Heart right ventricle (tissue), 16 donors: ENCODE measurements around the gene PLEKHM3. TPM values are rescaled to one million over a fixed set of nuclear protein-coding genes. Genes with fewer than 3 reads are reported as not detected.
"Not testable (repeated sequence)": the region's sequence is repeated elsewhere in the genome, so short reads cannot be mapped to it uniquely, and the experiment has no call there.

ENCODE experiments used
- ATAC-seq, 8 donors: fragments of 200-7000 bp; cut with Tn5 transposase; one replicate each; pipeline ENCODE4 v1.9.1; 2020; ENCODE audit warnings: mild to moderate bottlenecking in 8 of 8, moderate library complexity in 8 of 8, moderate number of reproducible peaks in 1 of 8
- DNase-seq, 2 donors: peaks; one replicate each; pipeline ENCODE4 v3.0.0-alpha.2; 2020
- H3K27ac ChIP-seq, 10 donors: fragments of 200-600 bp; sonication (generic) in 2 of 10; one replicate each; pipeline versions ENCODE4 v1.5.0 to v1.8.0; 2020 to 2022; ENCODE audit warnings: mild to moderate bottlenecking in 3 of 10
- H3K27me3 ChIP-seq, 7 donors: fragments of 200-600 bp; one replicate each; pipeline ENCODE4 v1.8.0; 2021 to 2022; ENCODE audit warnings: mild to moderate bottlenecking in 2 of 7
- H3K36me3 ChIP-seq, 9 donors: fragments of 200-600 bp; sonication (generic) in 1 of 9; one replicate each; pipeline versions ENCODE4 v1.5.0 to v1.8.0; 2020 to 2022; ENCODE audit warnings: mild to moderate bottlenecking in 2 of 9
- H3K4me1 ChIP-seq, 9 donors: fragments of 200-600 bp; sonication (generic) in 1 of 9; one replicate each; pipeline versions ENCODE4 v1.5.0 to v1.8.0; 2020 to 2022; ENCODE audit warnings: mild to moderate bottlenecking in 4 of 9
- H3K4me3 ChIP-seq, 10 donors: fragments of 200-600 bp; sonication (generic) in 2 of 10; one replicate each; pipeline versions ENCODE4 v1.5.0 to v1.8.0; 2020 to 2022; ENCODE audit warnings: mild to moderate bottlenecking in 7 of 10, moderate library complexity in 2 of 10
- H3K9me3 ChIP-seq, 11 donors: fragments of 200-600 bp in 10 of 11; sonication (generic) in 2 of 11; one replicate each; pipeline versions ENCODE4 v1.5.0 to v1.8.0; 2013 to 2022; ENCODE audit warnings: mild to moderate bottlenecking in 2 of 11, control low read depth in 1 of 11, moderate library complexity in 1 of 11
- WGBS, 2 donors: extraction: QIAGEN DNeasy Blood & Tissue Kit; methylation state at CpG; one replicate each; pipeline ENCODE4 v1.1.7; 2013; ENCODE audit warnings: inconsistent platforms in 1 of 2; 5-methylcytosine and 5-hydroxymethylcytosine counted together
- intact Hi-C, 10 donors: fragments of 100-400 bp; cut with DNase I; formaldehyde crosslinking; loops; one replicate each; pipeline versions ENCODE4 v1.11.1 to v1.14.2; 2022
- polyA plus RNA-seq, 2 donors: library from polyadenylated mRNA; stranded (reverse); fragments of 200-250 nt; gene quantifications; one replicate each; pipeline ENCODE4 v1.2.3, GENCODE V29; 2013
- total RNA-seq, 10 donors: library from RNA; stranded (reverse); fragmentation: NEBNext Ultra II Directional in 3 of 10; extraction: Animal tissue kit (Norgen Biotek cat#: 25700) in 3 of 10; gene quantifications; one replicate each; pipeline versions ENCODE4 v1.2.1 to v1.2.4, GENCODE V29; 2021 to 2023
- TF ChIP-seq, protein P1 (sequence below), 9 donors: fragments of 200-600 bp; sonication (generic) in 2 of 9; IDR thresholded peaks; one replicate each; pipeline versions ENCODE4 v1.5.0 to v1.8.0; 2021 to 2022; ENCODE audit warnings: antibody characterized with exemption in 9 of 9, mild to moderate bottlenecking in 5 of 9, moderate library complexity in 1 of 9
- donor health status: Arrhythmogenic right ventricular cardiomyopathy.
- donor health status: ischemic (EF 13 %, LVEDD 7.1; RV severe dilation, severe dysfunction).
- donor health status: healthy with polysubstance abuse.
- donor health status: DM: no; HTN: yes; CAD: no.
- donor health status: DM: no; HTN: no; CAD: no.
- donor health status: ischemic (EF 25% LVEDD 6.9; RV normal size, moderate dysfunction).
- donor health status: ischemic (EF 25% LVEDD 5.7; RV mildly dilated, moderate dysfunction).
- donor health status: healthy.
- donor health status: DM: yes; HTN: yes; CAD: no.
- donor health status: Ischemic cardiomyopathy.
- donor health status: ischemic (EF 35%, LVEDD 5.7; RV mildly dilated, moderate dysfunction).
- donor health status: nonischemic (EF 11% LVEDD 7.7; RV severe dilation, severe dysfunction).
- donor health status: DM: yes; HTN: yes; CAD: no.
- donor health status: PGD.
- donor health status: ischemic (EF 29% LVEDD 5.4; RV normal size, mild dysfunction).
- donor health status: nonischemic (EF 23%, LVEDD 6.1; RV moderate dilation, normal function).

The PLEKHM3 gene
- total and polyA plus RNA-seq, 12 donors: 2.5 to 16.2 (median 14.9) TPM

DNA sequence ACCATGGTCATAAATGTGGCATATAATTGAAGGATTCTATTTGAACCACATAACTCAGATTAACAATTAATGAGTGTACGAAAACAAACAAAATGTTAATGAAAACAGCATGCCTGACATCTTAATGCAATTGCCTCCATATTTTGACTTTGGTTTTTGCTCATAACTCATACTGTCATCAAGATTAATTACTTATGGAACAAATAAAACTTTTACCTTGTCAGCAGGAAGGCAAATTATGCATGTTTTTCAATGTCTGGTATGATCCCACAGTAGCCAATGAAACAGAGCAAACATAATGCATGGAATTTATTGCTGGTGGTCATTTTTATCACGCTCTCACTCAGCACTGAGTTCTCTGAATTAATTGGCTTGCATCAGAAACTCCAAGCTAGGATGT is 5.1 kb downstream of the PLEKHM3 start:
- no peak for ATAC-seq
- intact Hi-C loops: no loop called here
- WGBS, 2 donors: 88 to 95% methylated on average over 2 of the region's 2 CpGs

GRCh38 chr2:208018124-208018712 is 7.1 kb downstream of the PLEKHM3 start:
- intact Hi-C loops, H3K27me3 ChIP-seq, ATAC-seq, H3K9me3 ChIP-seq, H3K27ac ChIP-seq, DNase-seq, H3K4me3 ChIP-seq: not testable (repeated sequence)
- Histone ChIP-seq H3K36me3 (peaks cover 0 to 17% (median 0%) of the 10 kb centered on the region in 9 donors), H3K4me1 (peaks cover 0 to 33% (median 19%) of the 10 kb centered on the region in 9 donors)
- 92 to 96% methylated on average over 5 of the region's 5 CpGs for WGBS, 2 donors

More for the DNA sequence above, 5.1 kb downstream of the PLEKHM3 start:
- no peaks in the 10 kb centered on the region for H3K27me3 ChIP-seq
- TF ChIP-seq, protein P1, sequence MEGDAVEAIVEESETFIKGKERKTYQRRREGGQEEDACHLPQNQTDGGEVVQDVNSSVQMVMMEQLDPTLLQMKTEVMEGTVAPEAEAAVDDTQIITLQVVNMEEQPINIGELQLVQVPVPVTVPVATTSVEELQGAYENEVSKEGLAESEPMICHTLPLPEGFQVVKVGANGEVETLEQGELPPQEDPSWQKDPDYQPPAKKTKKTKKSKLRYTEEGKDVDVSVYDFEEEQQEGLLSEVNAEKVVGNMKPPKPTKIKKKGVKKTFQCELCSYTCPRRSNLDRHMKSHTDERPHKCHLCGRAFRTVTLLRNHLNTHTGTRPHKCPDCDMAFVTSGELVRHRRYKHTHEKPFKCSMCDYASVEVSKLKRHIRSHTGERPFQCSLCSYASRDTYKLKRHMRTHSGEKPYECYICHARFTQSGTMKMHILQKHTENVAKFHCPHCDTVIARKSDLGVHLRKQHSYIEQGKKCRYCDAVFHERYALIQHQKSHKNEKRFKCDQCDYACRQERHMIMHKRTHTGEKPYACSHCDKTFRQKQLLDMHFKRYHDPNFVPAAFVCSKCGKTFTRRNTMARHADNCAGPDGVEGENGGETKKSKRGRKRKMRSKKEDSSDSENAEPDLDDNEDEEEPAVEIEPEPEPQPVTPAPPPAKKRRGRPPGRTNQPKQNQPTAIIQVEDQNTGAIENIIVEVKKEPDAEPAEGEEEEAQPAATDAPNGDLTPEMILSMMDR (IDR thresholded peaks at IDR 0.05): no peak
- H3K4me1 ChIP-seq: peaks cover 0 to 27% (median 17%) of the 10 kb centered on the region in 9 donors
- no peaks in the 10 kb centered on the region for H3K9me3 ChIP-seq
- no peak overlapping the region for H3K27ac ChIP-seq
- peaks cover 0 to 17% (median 0%) of the 10 kb centered on the region in 9 donors for H3K36me3 ChIP-seq
- no peak for DNase-seq
- H3K4me3 ChIP-seq: no peak overlapping the region

- no peak overlapping the region for H3K27ac ChIP-seq
- TF ChIP-seq, protein P1 (IDR thresholded peaks at IDR 0.05): no peak
- intact Hi-C loops: no loop called here
- ATAC-seq: no peak
- no peaks in the 10 kb centered on the region for H3K27me3 ChIP-seq
- peaks cover 0 to 34% (median 20%) of the 10 kb centered on the region in 9 donors for H3K4me1 ChIP-seq
- H3K9me3 ChIP-seq: no peaks in the 10 kb centered on the region
- DNase-seq: no peak
- H3K4me3 ChIP-seq: no peak overlapping the region
- WGBS, 2 donors: 84 to 86% methylated on average over 5 of the region's 5 CpGs
- peaks cover 0 to 17% (median 0%) of the 10 kb centered on the region in 9 donors for H3K36me3 ChIP-seq
These were observed 7.6 kb downstream of the PLEKHM3 start for GRCh38 chr2:208017721-208018120.

DNA sequence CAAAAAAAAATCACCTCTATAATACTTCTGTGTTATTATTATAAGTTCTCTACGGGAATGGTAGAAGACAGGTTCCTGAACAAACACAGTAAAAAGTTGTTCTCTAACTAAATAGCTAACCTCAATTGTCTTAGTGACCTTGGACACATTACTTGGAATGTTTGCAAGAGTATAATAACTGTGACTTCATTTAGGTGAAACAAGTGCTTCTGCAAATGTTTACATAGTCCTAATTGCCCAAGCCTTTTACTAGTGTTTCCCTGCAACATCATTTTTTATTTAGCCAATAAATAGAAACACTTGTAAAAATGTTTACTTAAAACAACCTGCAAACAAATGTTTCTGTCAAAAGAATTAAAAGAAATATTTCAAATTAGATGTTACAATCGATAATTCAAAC is 9.9 kb downstream of the PLEKHM3 start:
- DNase-seq: no peak
- H3K4me1 ChIP-seq: peaks cover 0 to 55% (median 25%) of the 10 kb centered on the region in 9 donors
- no peak for ATAC-seq
- H3K27ac ChIP-seq: no peak overlapping the region
- no peaks in the 10 kb centered on the region for H3K27me3 ChIP-seq
- peaks cover 0 to 14% (median 0%) of the 10 kb centered on the region in 9 donors for H3K36me3 ChIP-seq
- 62 to 66% methylated on average over 2 of the region's 2 CpGs for WGBS, 2 donors
- H3K4me3 ChIP-seq: no peak overlapping the region
- TF ChIP-seq, protein P1 (IDR thresholded peaks at IDR 0.05): no peak
- H3K9me3 ChIP-seq: no peaks in the 10 kb centered on the region
- intact Hi-C loops: no loop called here
